Neural crest cell (in vitro differentiated cells): ENCODE data around the gene TMEM45A. TPM values are rescaled to one million over a fixed set of nuclear protein-coding genes. Genes with fewer than 3 reads are reported as not detected.

Experiments used
- DNase-seq: peaks from one replicate; pipeline ENCODE4 v3.0.0; 2021; ENCODE audit warnings: low read depth, mixed read lengths, low spot score
- H3K27ac Mint-ChIP-seq: one replicate; pipeline ENCODE4 v1.8.0; 2021; ENCODE audit warnings: mild to moderate bottlenecking, mixed read lengths; ENCODE audit not compliant: unreplicated experiment
- H3K27me3 Mint-ChIP-seq: 2 replicates; pipeline ENCODE4 v1.8.0; 2021; ENCODE audit warnings: low read depth, mild to moderate bottlenecking, mixed read lengths
- H3K36me3 Mint-ChIP-seq: 2 replicates; pipeline ENCODE4 v1.8.0; 2021; ENCODE audit warnings: low read depth, mild to moderate bottlenecking, mixed read lengths
- H3K4me1 Mint-ChIP-seq: 2 replicates; pipeline ENCODE4 v1.8.0; 2021; ENCODE audit warnings: mixed read lengths
- H3K4me3 Mint-ChIP-seq: one replicate; pipeline ENCODE4 v1.8.0; 2021; ENCODE audit warnings: mild to moderate bottlenecking, mixed read lengths
- H3K9me3 Mint-ChIP-seq: 2 replicates; pipeline ENCODE4 v1.8.0; 2021; ENCODE audit warnings: mixed read lengths
- total RNA-seq: library from RNA; stranded (reverse); gene quantifications from 2 replicates; pipeline ENCODE4 v1.2.1, GENCODE V29; 2021
- TF ChIP-seq, protein P1 (sequence below): fragments of 200-600 bp; sonication (generic); conservative IDR thresholded peaks from 2 replicates; pipeline ENCODE4 v1.5.0; 2021; ENCODE audit warnings: antibody characterized with exemption, mild to moderate bottlenecking

Gene TMEM45A
- total RNA-seq, 1 donor from 2014 or later, result 18.7 TPM

DNA sequence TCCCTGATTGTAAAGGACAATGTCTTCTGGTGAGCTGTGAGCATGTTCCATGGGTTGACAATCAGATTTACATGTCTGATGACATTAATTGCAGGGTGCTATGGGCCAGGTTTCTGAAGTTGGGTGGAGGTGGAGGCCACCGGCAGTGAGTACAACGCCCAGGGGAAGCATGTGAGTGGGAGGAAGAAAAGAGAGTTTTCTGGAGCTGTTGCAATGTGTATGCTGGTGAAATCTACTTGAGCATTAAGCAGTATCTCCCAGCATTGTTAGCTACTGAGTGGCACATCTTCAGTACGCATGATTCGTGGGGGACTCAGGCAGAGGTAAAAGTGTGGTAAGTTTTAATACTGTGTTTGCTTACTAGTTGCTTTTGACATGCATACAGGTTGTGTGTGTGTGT is 26.6 kb downstream of the TMEM45A start:
- no peak overlapping the region for H3K4me3 Mint-ChIP-seq
- no peaks in the 10 kb centered on the region for H3K4me1 Mint-ChIP-seq
- H3K27me3 Mint-ChIP-seq, result no peaks in the 10 kb centered on the region
- TF ChIP-seq, protein P1, sequence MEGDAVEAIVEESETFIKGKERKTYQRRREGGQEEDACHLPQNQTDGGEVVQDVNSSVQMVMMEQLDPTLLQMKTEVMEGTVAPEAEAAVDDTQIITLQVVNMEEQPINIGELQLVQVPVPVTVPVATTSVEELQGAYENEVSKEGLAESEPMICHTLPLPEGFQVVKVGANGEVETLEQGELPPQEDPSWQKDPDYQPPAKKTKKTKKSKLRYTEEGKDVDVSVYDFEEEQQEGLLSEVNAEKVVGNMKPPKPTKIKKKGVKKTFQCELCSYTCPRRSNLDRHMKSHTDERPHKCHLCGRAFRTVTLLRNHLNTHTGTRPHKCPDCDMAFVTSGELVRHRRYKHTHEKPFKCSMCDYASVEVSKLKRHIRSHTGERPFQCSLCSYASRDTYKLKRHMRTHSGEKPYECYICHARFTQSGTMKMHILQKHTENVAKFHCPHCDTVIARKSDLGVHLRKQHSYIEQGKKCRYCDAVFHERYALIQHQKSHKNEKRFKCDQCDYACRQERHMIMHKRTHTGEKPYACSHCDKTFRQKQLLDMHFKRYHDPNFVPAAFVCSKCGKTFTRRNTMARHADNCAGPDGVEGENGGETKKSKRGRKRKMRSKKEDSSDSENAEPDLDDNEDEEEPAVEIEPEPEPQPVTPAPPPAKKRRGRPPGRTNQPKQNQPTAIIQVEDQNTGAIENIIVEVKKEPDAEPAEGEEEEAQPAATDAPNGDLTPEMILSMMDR, result no peak
- H3K36me3 Mint-ChIP-seq, result peaks cover 33% of the 10 kb centered on the region
- no peak overlapping the region for H3K27ac Mint-ChIP-seq
- DNase-seq, result no peak
- peaks cover 2% of the 10 kb centered on the region for H3K9me3 Mint-ChIP-seq

DNA sequence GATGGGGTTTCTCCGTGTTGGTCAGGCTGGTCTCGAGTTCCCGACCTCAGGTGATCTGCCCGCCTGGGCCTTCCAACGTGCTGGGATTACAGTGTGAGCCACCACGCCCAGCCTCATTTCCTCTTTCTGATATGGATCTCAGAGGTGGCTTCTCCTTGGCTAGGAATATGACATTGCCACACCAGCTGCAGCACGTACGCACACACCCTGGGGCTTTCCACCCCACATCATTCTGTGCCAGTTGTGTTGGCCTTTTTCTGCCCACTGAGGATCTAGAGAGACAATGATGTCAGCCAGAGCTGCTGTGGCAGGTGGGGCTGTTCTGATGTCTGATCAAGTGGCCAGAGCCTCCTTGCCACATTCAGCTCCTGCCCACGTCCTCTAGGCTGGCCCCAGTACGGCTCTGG is 29.0 kb downstream of the TMEM45A start:
- TF ChIP-seq, protein P1, result no peak
- Mint-ChIP-seq H3K27ac (no peak overlapping the region), H3K9me3 (no peaks in the 10 kb centered on the region), H3K36me3 (peaks cover 31% of the 10 kb centered on the region), H3K4me1 (no peaks in the 10 kb centered on the region), H3K4me3 (no peak overlapping the region), H3K27me3 (no peaks in the 10 kb centered on the region)
- DNase-seq, result no peak

DNA sequence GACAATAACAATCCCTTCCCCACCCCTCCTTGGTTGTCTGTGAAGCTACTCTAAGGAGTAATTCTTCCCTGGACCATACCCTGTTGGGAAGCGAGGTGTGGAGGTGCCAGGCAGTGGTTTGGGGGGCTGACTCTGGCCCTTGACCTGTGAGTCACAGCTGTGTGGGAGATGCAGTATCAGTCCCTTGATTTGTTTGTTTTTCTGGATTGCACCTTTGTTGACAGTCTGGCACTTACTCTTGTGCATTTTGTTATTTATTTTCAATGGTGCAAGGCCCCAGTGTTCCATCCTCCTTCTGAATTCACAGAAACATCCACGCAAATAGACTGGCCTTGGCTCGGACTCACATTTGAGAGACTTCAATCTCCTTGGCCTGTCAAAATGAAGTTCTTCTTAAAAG is 29.7 kb downstream of the TMEM45A start:
- Mint-ChIP-seq H3K4me1 (no peaks in the 10 kb centered on the region), H3K36me3 (peaks cover 29% of the 10 kb centered on the region), H3K4me3 (no peak overlapping the region), H3K27ac (no peak overlapping the region), H3K9me3 (no peaks in the 10 kb centered on the region), H3K27me3 (no peaks in the 10 kb centered on the region)
- no peak for DNase-seq
- TF ChIP-seq, protein P1, result no peak

DNA sequence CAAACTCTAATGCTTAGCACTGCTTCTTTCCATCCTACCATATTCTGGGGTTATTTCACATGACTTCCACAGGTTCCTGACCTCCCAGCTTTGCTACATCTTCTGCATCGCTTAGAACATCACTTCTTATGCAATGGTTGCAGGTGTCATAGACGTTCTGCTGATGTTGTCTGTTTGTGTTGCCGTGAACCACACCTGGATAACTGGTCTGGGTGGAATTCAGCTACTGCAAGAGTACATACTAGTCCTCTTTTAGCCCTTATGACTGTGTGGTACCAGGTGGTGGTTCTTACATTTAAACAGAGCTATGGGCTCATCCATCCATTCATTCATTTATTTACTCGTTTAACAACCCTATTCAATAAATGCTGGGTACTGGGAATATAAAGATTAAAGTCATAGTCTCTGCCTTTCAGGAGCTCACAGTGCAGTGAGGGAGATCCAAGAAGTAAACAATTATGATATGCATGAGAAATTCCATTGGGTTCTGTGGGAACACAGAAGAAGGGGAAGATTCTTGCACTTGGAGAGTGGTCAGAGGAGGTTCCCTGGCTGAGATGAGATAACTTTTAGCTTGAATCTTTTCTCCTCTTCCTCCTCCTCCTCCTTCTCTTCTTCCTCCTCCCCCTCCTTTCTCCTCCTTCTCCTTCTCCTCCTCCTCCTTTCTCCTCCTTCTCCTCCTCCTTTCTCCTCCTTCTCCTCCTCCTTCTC is 30.8 kb downstream of the TMEM45A start:
- Mint-ChIP-seq H3K27me3 (no peaks in the 10 kb centered on the region), H3K4me3 (no peak overlapping the region)
- TF ChIP-seq, protein P1, result no peak

DNA sequence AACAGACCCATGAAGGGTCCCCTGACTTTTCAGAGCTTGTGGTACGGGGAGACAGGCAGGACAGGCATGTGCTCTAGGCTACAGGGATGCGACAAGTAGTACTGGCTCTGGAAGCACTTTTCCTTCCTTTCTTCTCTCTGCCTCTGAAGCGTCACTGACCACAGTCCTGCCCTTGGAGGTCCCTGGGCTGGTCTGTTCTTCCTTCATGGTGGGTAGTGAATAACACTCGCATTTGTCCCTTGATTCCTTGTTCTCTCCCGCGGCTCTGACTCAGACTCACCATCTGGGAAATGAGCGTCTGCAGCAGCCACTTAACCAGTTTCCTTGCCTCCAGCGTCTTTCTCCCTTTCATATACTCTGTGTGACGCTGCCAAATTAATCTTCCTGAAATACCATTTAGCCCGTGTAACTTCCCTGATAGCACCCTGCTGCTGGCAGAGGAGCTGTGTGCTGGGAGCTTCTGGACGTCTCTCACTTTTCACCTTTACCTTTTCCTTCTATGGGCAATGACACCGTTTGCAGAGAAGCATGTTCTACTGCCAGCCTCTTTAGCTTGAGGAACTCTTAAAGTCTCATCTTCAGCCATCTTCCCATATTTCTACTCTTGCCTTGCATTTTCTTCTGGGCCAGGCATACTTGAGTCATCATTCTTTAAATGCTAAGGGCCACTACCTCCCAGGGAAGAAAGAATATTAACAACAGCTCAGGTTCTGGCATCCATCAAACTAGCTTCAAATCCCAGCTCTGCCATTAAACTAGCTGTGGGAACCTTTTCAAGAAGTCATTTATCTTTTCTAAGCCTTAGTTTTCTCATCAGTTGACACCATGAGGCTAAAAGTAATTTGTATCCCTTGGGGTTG is 33.6 kb downstream of the TMEM45A start:
- Mint-ChIP-seq H3K9me3 (no peaks in the 10 kb centered on the region), H3K4me1 (no peaks in the 10 kb centered on the region), H3K27me3 (no peaks in the 10 kb centered on the region), H3K27ac (no peak overlapping the region), H3K4me3 (no peak overlapping the region), H3K36me3 (peaks cover 17% of the 10 kb centered on the region)
- TF ChIP-seq, protein P1, result no peak
- DNase-seq, result no peak

More for the DNA sequence above, 30.8 kb downstream of the TMEM45A start:
- Mint-ChIP-seq H3K9me3 (no peaks in the 10 kb centered on the region), H3K4me1 (no peaks in the 10 kb centered on the region), H3K27ac (no peak overlapping the region), H3K36me3 (peaks cover 27% of the 10 kb centered on the region)
- DNase-seq, result no peak
